Subcutaneous abdominal adipose tissue (tissue), 5 donors: ENCODE data around the gene DCLK3.

Source experiments
- H3K27ac ChIP-seq: one replicate; pipeline ENCODE4 v1.7.0; 2013; ENCODE audit warnings: low read depth, mild to moderate bottlenecking, inconsistent platforms, low read length, moderate library complexity
- H3K27me3 ChIP-seq, 5 donors: one replicate each; pipeline ENCODE4 v1.7.0; 2013; ENCODE audit warnings: low read length in 5 of 5, inconsistent platforms in 1 of 5; ENCODE audit not compliant: control insufficient read depth in 5 of 5, insufficient read depth in 4 of 5
- H3K36me3 ChIP-seq, 5 donors: one replicate each; pipeline ENCODE4 v1.7.0; 2013; ENCODE audit warnings: low read length in 5 of 5; ENCODE audit not compliant: control insufficient read depth in 5 of 5, insufficient read depth in 5 of 5
- H3K4me1 ChIP-seq, 5 donors: one replicate each; pipeline ENCODE4 v1.7.0; 2013; ENCODE audit warnings: low read length in 5 of 5, mild to moderate bottlenecking in 3 of 5, moderate library complexity in 1 of 5; ENCODE audit not compliant: control insufficient read depth in 5 of 5, insufficient read depth in 5 of 5
- H3K4me3 ChIP-seq, 5 donors: one replicate each; pipeline ENCODE4 v1.7.0; 2013; ENCODE audit warnings: low read length in 5 of 5, low read depth in 1 of 5
- H3K9ac ChIP-seq, 5 donors: one replicate each; pipeline ENCODE4 v1.7.0; 2013; ENCODE audit warnings: low read length in 5 of 5, mild to moderate bottlenecking in 4 of 5, moderate library complexity in 3 of 5
- H3K9me3 ChIP-seq, 5 donors: one replicate each; pipeline ENCODE4 v1.7.0; 2013; ENCODE audit warnings: low read length in 5 of 5; ENCODE audit not compliant: control insufficient read depth in 5 of 5
- donor health status: healthy.
- donor health status: healthy.
- donor health status: healthy.
- donor health status: healthy.
- donor health status: healthy.

DCLK3 gene

DNA sequence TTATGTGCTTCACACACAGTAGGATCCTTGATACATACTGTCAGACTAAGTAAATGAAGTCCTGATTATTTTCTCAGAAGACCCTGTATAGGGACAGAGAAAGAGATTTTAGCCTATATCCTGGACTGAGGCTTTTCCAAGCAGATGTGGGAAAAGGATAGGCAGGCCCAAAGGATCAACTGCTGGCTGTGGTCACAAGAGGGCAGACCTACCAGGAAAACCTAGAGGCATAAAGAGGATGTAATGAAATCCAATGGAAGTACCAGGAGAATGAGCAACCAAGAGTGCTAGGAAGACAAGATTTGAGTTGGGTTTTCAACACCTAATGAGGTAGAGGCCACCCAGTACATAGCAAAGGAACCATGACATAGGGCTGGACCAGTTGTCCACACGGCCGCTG lies 23.1 kb downstream of the DCLK3 start:
- Histone ChIP-seq H3K4me3 (no peak overlapping the region), H3K27ac (no peak overlapping the region), H3K36me3 (no peaks in the 10 kb centered on the region), H3K9ac (no peak overlapping the region), H3K4me1 (peaks cover 0 to 10% (median 0%) of the 10 kb centered on the region in 5 donors), H3K27me3 (no peaks in the 10 kb centered on the region), H3K9me3 (no peaks in the 10 kb centered on the region)

- H3K9ac ChIP-seq = no peak overlapping the region
- no peaks in the 10 kb centered on the region for H3K9me3 ChIP-seq
- H3K36me3 ChIP-seq = no peaks in the 10 kb centered on the region
- no peaks in the 10 kb centered on the region for H3K27me3 ChIP-seq
- no peak overlapping the region for H3K27ac ChIP-seq
- peaks cover 0 to 10% (median 0%) of the 10 kb centered on the region in 5 donors for H3K4me1 ChIP-seq
- no peak overlapping the region for H3K4me3 ChIP-seq
These were observed 23.6 kb downstream of the DCLK3 start for GRCh38 chr3:36740787-36741186.

GRCh38 chr3:36738702-36739101 lies 25.7 kb downstream of the DCLK3 start:
- H3K9ac ChIP-seq = no peak overlapping the region
- no peaks in the 10 kb centered on the region for H3K9me3 ChIP-seq
- H3K4me3 ChIP-seq = no peak overlapping the region
- no peak overlapping the region for H3K27ac ChIP-seq
- no peaks in the 10 kb centered on the region for H3K27me3 ChIP-seq
- peaks cover 0 to 20% (median 0%) of the 10 kb centered on the region in 5 donors for H3K4me1 ChIP-seq
- H3K36me3 ChIP-seq = no peaks in the 10 kb centered on the region

- Histone ChIP-seq H3K4me1 (peaks cover 2 to 34% (median 12%) of the 10 kb centered on the region in 5 donors), H3K27me3 (no peaks in the 10 kb centered on the region), H3K9me3 (no peaks in the 10 kb centered on the region), H3K4me3 (no peak overlapping the region), H3K36me3 (no peaks in the 10 kb centered on the region), H3K27ac (no peak overlapping the region), H3K9ac (no peak overlapping the region)
These were observed 28.1 kb downstream of the DCLK3 start for GRCh38 chr3:36736301-36736700.

DNA sequence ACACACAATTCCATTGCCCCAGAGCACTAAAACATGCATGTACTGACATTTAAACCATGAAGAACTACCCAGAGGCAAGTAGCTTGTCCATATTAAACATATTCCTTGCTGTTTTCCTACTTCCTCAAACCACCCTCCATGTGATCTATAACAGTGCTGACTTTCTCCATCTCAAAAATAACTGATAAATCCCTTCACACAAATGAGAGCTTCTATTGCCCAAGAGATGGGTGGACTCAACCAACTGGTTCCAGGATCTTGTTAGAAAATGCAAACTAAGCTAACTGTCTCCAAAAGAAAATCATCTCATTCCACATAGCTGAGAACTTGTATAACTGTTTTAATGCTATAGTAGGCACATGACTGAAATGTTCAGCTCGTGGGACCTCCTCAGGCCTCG lies 29.6 kb downstream of the DCLK3 start:
- Histone ChIP-seq H3K27me3 (no peaks in the 10 kb centered on the region), H3K36me3 (no peaks in the 10 kb centered on the region), H3K4me3 (no peak overlapping the region), H3K27ac (no peak overlapping the region), H3K4me1 (peaks cover 2 to 34% (median 12%) of the 10 kb centered on the region in 5 donors), H3K9ac (no peak overlapping the region), H3K9me3 (no peaks in the 10 kb centered on the region)

DNA sequence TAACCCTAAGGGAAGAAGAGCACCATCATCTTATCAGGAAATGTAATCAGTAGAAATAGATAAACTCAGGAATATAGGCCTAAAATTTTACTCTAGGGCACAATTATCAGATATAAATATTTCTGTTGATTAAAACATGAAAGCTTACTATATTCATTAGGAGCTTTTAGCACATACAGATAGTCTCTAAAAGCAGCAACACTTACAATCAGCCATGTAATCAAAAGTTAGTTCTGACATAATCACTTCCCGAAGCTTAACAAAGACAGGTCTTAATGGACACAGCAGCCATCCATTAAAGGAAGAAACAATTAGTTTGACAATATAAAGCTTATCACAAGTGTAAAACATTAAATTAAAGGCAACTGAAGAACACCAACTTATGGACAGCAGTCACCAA lies 30.6 kb downstream of the DCLK3 start:
- Histone ChIP-seq H3K27ac (no peak overlapping the region), H3K9ac (no peak overlapping the region), H3K4me1 (peaks cover 2 to 29% (median 12%) of the 10 kb centered on the region in 5 donors), H3K9me3 (no peaks in the 10 kb centered on the region), H3K27me3 (peaks cover 0 to 3% (median 0%) of the 10 kb centered on the region in 5 donors), H3K4me3 (no peak overlapping the region), H3K36me3 (no peaks in the 10 kb centered on the region)

GRCh38 chr3:36733162-36733696 lies 31.1 kb downstream of the DCLK3 start:
- no peak overlapping the region for H3K27ac ChIP-seq
- no peak overlapping the region for H3K9ac ChIP-seq
- no peaks in the 10 kb centered on the region for H3K9me3 ChIP-seq
- H3K36me3 ChIP-seq = no peaks in the 10 kb centered on the region
- no peak overlapping the region for H3K4me3 ChIP-seq
- peaks cover 2 to 24% (median 12%) of the 10 kb centered on the region in 5 donors for H3K4me1 ChIP-seq
- peaks cover 0 to 4% (median 0%) of the 10 kb centered on the region in 5 donors for H3K27me3 ChIP-seq

GRCh38 chr3:36730966-36731365 lies 33.4 kb downstream of the DCLK3 start:
- Histone ChIP-seq H3K9me3 (no peaks in the 10 kb centered on the region), H3K27me3 (peaks cover 0 to 4% (median 0%) of the 10 kb centered on the region in 5 donors), H3K27ac (no peak overlapping the region), H3K4me3 (no peak overlapping the region), H3K4me1 (peaks cover 2 to 24% (median 12%) of the 10 kb centered on the region in 5 donors), H3K36me3 (no peaks in the 10 kb centered on the region), H3K9ac (no peak overlapping the region)

DNA sequence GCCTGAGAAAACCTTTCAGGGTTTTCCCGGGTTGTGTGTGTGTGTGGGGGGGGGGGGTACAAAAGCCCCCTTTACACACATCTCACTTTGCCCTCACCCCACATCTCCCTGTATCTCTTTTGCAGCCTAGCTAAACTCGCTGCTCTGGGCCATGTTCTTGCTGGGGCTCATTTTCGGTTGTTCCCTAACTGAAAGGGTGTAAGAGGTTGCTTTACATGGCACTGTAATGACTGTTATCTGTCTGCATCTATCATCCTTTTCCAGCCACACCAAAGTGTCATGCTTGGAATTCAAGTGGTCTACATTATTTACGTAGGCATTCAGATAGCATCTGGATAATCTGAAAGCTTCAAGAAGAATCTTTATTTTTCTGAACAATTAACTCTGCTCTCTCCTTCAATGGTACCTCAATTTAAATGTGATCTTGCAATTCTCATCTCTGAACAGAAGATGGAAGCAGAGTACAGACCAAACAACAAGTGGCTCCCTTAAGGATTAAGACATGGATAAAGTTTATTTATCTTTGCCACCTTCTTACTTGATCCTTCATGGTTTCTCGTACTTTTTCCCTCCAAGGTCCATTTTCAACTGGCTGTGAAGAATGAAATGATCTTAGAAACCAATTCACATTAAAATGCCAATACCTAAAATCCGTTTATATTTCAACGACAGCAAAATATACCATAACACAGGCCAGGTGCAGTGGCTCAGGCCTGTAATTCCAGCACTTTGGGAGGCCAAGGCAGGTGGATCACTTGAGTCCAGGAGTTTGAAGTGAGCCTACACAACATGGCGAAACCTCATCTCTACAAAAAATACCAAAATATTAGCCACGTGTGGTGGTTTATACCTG lies 34.9 kb downstream of the DCLK3 start:
- Histone ChIP-seq H3K9ac (no peak overlapping the region), H3K27ac (no peak overlapping the region), H3K36me3 (no peaks in the 10 kb centered on the region), H3K27me3 (peaks cover 0 to 4% (median 0%) of the 10 kb centered on the region in 5 donors), H3K9me3 (no peaks in the 10 kb centered on the region), H3K4me3 (no peak overlapping the region), H3K4me1 (peaks cover 2 to 19% (median 12%) of the 10 kb centered on the region in 5 donors)

DNA sequence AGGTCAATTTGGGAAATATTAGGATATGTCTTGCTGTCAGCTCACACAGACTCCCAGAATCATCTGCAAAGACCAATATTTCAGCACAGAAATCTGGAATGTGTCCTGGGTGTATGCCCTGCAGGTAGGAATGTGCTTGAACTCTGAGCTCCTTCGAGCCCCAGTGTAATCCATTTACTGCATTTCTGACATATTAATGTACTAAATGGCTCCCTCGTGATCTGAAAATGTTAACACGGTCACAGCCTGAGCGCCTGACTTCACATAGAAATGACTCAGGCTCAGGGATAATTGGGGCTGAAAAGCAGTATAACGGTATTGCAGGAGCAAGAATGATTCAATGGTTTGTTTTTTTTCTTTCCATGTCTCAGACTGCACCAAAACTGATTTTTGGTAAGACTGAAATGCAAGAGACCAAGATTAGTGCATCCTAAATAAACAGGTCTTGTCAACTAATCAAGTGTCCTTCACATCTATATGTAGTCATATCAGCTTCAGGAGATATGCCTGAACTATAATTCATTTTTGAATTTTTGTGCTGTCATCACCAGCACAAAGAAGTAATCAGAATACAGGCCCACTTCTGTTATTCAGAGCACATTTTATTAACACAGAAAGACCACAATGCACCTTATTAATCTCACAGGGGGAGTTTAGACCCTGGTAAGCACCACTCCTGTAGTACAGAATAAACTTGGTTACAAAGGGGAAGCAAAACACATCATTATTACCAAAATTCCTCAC lies 49.8 kb downstream of the DCLK3 start:
- H3K36me3 ChIP-seq = no peaks in the 10 kb centered on the region
- H3K4me3 ChIP-seq = no peak overlapping the region
- H3K27me3 ChIP-seq = no peaks in the 10 kb centered on the region
- no peak overlapping the region for H3K9ac ChIP-seq
- H3K27ac ChIP-seq = no peak overlapping the region
- peaks cover 0 to 3% (median 0%) of the 10 kb centered on the region in 5 donors for H3K9me3 ChIP-seq
- no peaks in the 10 kb centered on the region for H3K4me1 ChIP-seq
